GM12878 (cell line): Measurements from ENCODE around the gene TFR2. TPM values are rescaled to one million over a fixed set of nuclear protein-coding genes. Genes with fewer than 3 reads are reported as not detected.

Experiments used
- ATAC-seq: fragments of 200-7000 bp; cut with Tn5 transposase; 3 replicates; pipeline ENCODE4 v1.9.1; 2020; ENCODE audit warnings: mild to moderate bottlenecking, moderate library complexity
- BruUV-seq: library from RNA; stranded (reverse); fragments of 400-500 nt; replicated peaks from 2 replicates; lab custom pipeline; 2021; lab: Mats Ljungman, UMichigan
- CTCF ChIA-PET: fragments of 300-600 bp; sonication (Branson Sonifier 250); formaldehyde crosslinking; extraction: SDS; loops from one replicate; lab custom pipeline; 2021; ENCODE audit warnings: inconsistent platforms; lab: Yijun Ruan, JAX
- POLR2A ChIA-PET: fragments of 350-600 bp; formaldehyde crosslinking; extraction: SDS; loops from one replicate; lab custom pipeline; 2021; ENCODE audit warnings: inconsistent platforms; lab: Charles Lee
- RAD21 ChIA-PET: fragments of 300-600 bp; sonication (Branson Sonifier 250); formaldehyde crosslinking; loops from one replicate; lab custom pipeline; 2023; ENCODE audit warnings: antibody characterized with exemption; ENCODE audit not compliant: unreplicated experiment; lab: Charles Lee
- SMC1A ChIA-PET: fragments of 300-600 bp; sonication (Branson Sonifier 250); formaldehyde crosslinking; loops from one replicate; lab custom pipeline; 2023; ENCODE audit not compliant: unreplicated experiment, uncharacterized antibody; lab: Charles Lee
- DNase-seq: peaks from one replicate; pipeline ENCODE4 v3.0.0-alpha.2; 2011; ENCODE audit warnings: low read depth, low spot score
- FAIRE-seq: peaks from 3 replicates; lab custom pipeline; 2011; peaks lifted over from hg19 to GRCh38; lab: Jason Lieb, UNC
- H2AFZ ChIP-seq: 2 replicates; pipeline ENCODE4 v1.6.0; 2011; ENCODE audit warnings: low read depth, low read length, control low read depth; ENCODE audit not compliant: control insufficient read depth
- H3K27ac ChIP-seq: 2 replicates; pipeline ENCODE4 v1.5.1; 2011; ENCODE audit warnings: control low read depth; ENCODE audit not compliant: control insufficient read depth, insufficient read depth
- H3K27me3 ChIP-seq, 2 experiments: replicated peaks in 1 of 2; 2 replicates each; pipeline versions ENCODE4 v1.6.0 to v1.6.1; 2011; ENCODE audit warnings: low read length in 1 of 2; ENCODE audit not compliant: control insufficient read depth in 2 of 2, insufficient read depth in 2 of 2
- H3K36me3 ChIP-seq, 2 experiments: 2 replicates each; pipeline ENCODE4 v1.5.1; 2011; ENCODE audit warnings: low read length in 1 of 2; ENCODE audit not compliant: control insufficient read depth in 2 of 2, insufficient read depth in 2 of 2
- H3K4me1 ChIP-seq: 2 replicates; pipeline ENCODE4 v1.6.1; 2011; ENCODE audit warnings: mild to moderate bottlenecking, low read length, moderate library complexity, mixed read lengths; ENCODE audit not compliant: control insufficient read depth, insufficient read depth
- H3K4me2 ChIP-seq: 2 replicates; pipeline ENCODE4 v1.6.0; 2011; ENCODE audit warnings: control low read depth; ENCODE audit not compliant: control insufficient read depth, insufficient read depth
- H3K4me3 ChIP-seq: fragments of 200-600 bp; sonication (generic); 2 replicates; pipeline ENCODE4 v1.5.1; 2016
- H3K79me2 ChIP-seq: 2 replicates; pipeline ENCODE4 v1.6.0; 2011; ENCODE audit warnings: low read length; ENCODE audit not compliant: control insufficient read depth, insufficient read depth
- H3K9ac ChIP-seq: 2 replicates; pipeline ENCODE4 v1.8.0; 2011; ENCODE audit warnings: low read length, control low read depth, mixed read lengths; ENCODE audit not compliant: control insufficient read depth, insufficient read depth
- H3K9me3 ChIP-seq: replicated peaks from 3 replicates; pipeline ENCODE4 v1.5.1; 2011; ENCODE audit warnings: mild to moderate bottlenecking, low read length; ENCODE audit not compliant: control insufficient read depth, insufficient read depth
- H4K20me1 ChIP-seq: 2 replicates; pipeline ENCODE4 v1.6.0; 2011; ENCODE audit not compliant: control insufficient read depth, insufficient read depth
- CBX3 ChIP-seq: fragments of 200-600 bp; sonication (generic); IDR thresholded peaks from 2 replicates; pipeline ENCODE4 v1.6.1; 2016; ENCODE audit warnings: low read depth, borderline replicate concordance
- POLR2A ChIP-seq: IDR thresholded peaks from 2 replicates; pipeline ENCODE4 v1.6.1; 2011; ENCODE audit warnings: low read depth, mild to moderate bottlenecking, low read length
- POLR2AphosphoS2 ChIP-seq: IDR thresholded peaks from 2 replicates; pipeline ENCODE4 v1.6.1; 2011; ENCODE audit warnings: low read depth, mild to moderate bottlenecking, low read length, improper control_type of control experiment, moderate library complexity
- WGBS: methylation state at CpG from one replicate; pipeline ENCODE4 v1.1.6; 2016; ENCODE audit warnings: low lambda C conversion rate; ENCODE audit not compliant: insufficient replicate concordance, insufficient coverage; ENCODE audit errors: missing lambda C conversion rate; 5-methylcytosine and 5-hydroxymethylcytosine counted together
- in situ Hi-C: fragments of 300-500 bp; cut with MboI; formaldehyde crosslinking; loops from 9 replicates; pipeline ENCODE4 v1.14.3; 2018; ENCODE audit warnings: mixed read lengths
- intact Hi-C: fragments of 100-400 bp; cut with micrococcal nuclease; formaldehyde crosslinking; loops from one replicate; pipeline ENCODE4 v1.14.2; 2022; ENCODE audit not compliant: unreplicated experiment
- polyA plus RNA-seq, 11 experiments: library from polyadenylated mRNA; depleted of rRNA in 4 of 11; unstranded in 6 of 11; stranded (reverse) in 5 of 11; fragments of >200 nt; fragmentation: Nextera tagmentation in 4 of 11; fragmentation: Illumina TruSeq in 1 of 11; extraction: Ambion mirVana in 4 of 11; extraction: Trizol in 1 of 11; gene quantifications; 1 replicate in 1 of 11; 2 replicates in 10 of 11; pipeline versions ENCODE4 v1.2.1 to v1.2.3, GENCODE V29; 2011 to 2016; ENCODE audit warnings: inconsistent platforms in 2 of 11, missing spikeins in 2 of 11, low read depth in 1 of 11
- total RNA-seq, 4 experiments: library from RNA; depleted of rRNA in 3 of 4; stranded (reverse); fragments of >200 nt in 3 of 4; fragmentation: Illumina TruSeq in 1 of 4; extraction: Trizol in 1 of 4; gene quantifications; 2 replicates each; pipeline versions ENCODE4 v1.2.1 to v1.2.3, GENCODE V29; 2013 to 2021
- TF ChIP-seq, protein P1 (sequence below): fragments of 450-650 bp; IDR thresholded peaks from 2 replicates; pipeline ENCODE4 v1.6.1; 2016; ENCODE audit warnings: mild to moderate bottlenecking, moderate library complexity, borderline replicate concordance

The TFR2 gene
- total and polyA plus RNA-seq, 10 of the 15 experiments (the other 5 are each of a cell fraction or from before 2014, with no cell fraction given): 0.30 to 7.2 (median 1.8) TPM

DNA sequence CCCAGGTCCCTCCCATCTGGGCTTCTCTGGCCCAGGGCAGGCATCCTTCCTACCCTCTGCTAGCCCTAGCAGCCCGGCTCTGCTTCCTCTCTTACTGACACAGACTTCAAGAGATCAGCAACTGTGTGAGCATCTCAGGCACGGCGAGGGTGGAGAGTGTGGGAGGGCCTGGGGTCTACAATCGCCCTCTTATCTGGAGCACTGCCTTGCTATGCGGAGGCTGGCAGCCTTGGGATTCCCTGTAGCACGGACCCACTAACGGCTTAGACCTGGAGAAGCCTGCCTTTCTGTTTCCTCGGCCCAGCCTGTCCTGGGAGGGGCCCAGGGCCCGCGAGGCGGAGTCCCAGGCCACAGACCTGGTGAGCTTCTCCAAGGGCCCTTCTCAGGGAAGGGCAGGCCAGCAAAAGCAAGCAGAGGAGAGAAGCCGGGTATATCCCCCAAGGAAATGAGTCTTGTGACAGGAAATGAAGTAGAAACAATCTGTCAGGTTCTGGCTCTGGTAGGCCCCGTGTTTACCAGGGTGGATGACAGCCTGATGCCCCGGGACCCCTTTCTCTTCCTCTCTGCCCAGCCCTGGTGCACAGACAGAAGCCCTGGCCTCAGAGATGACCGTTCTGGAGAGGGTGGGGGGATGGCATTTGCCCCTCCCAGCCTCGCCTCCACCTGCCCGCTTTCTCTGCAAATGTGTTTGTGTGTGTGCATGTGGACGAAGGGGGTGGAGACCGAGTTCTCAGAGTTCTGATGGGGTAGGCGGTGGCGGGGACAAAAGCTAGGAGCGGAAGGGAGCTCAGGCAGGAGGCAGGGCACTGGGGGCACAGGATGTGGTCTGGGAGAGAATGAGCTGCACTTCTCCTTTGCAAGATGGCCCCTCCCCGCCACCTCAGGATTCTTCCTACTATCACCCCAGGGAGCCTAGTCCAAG is 58.0 kb downstream of the TFR2 start (continued):
- TF ChIP-seq, protein P1, sequence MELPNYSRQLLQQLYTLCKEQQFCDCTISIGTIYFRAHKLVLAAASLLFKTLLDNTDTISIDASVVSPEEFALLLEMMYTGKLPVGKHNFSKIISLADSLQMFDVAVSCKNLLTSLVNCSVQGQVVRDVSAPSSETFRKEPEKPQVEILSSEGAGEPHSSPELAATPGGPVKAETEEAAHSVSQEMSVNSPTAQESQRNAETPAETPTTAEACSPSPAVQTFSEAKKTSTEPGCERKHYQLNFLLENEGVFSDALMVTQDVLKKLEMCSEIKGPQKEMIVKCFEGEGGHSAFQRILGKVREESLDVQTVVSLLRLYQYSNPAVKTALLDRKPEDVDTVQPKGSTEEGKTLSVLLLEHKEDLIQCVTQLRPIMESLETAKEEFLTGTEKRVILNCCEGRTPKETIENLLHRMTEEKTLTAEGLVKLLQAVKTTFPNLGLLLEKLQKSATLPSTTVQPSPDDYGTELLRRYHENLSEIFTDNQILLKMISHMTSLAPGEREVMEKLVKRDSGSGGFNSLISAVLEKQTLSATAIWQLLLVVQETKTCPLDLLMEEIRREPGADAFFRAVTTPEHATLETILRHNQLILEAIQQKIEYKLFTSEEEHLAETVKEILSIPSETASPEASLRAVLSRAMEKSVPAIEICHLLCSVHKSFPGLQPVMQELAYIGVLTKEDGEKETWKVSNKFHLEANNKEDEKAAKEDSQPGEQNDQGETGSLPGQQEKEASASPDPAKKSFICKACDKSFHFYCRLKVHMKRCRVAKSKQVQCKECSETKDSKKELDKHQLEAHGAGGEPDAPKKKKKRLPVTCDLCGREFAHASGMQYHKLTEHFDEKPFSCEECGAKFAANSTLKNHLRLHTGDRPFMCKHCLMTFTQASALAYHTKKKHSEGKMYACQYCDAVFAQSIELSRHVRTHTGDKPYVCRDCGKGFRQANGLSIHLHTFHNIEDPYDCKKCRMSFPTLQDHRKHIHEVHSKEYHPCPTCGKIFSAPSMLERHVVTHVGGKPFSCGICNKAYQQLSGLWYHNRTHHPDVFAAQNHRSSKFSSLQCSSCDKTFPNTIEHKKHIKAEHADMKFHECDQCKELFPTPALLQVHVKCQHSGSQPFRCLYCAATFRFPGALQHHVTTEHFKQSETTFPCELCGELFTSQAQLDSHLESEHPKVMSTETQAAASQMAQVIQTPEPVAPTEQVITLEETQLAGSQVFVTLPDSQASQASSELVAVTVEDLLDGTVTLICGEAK: peak; percentile 70; the same call in 1 of the 2 replicates
- peak; percentile 57 for TF ChIP-seq POLR2A
- TF ChIP-seq POLR2AphosphoS2: no peak

DNA sequence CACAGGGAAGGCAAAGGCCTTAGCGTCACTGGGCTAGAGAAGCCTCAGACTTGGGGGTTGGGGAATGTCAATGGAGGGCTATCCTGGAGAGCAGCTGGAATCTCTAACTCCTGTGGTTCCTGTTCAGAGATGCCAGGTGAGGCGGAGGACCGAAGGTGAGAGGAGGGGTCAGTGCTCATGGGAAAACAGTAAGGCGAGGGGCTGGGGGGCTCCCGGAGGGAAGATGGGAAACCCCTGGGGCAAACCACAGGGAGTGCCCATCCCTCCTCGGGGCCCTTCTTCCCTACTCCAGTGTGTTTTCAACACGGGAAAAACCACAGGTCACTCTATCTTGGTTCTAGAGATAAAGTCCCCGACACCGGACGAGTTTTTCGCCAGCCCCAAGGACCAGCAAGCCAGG is 58.7 kb downstream of the TFR2 start:
- ChIA-PET CTCF (interaction anchor here (2.9 to 11.6 kb wide), 3 partner anchors 19 to 123 kb away, joined by 14 to 190 read pairs (median 41); partner anchors contain the start of genes GIGYF1 and POP7), SMC1A (interaction anchor here (1.0 to 4.6 kb wide), 3 partner anchors 17 to 108 kb away, joined by 3 to 19 read pairs (median 4); no protein-coding TSS in a partner anchor), RAD21 (interaction anchor here (1.1 to 4.2 kb wide), 3 partner anchors 18 to 113 kb away, joined by 3 to 21 read pairs (median 15); no protein-coding TSS in a partner anchor), POLR2A (interaction anchor here (2.0 to 4.3 kb wide), 2 partner anchors 19 to 35 kb away, joined by 5 to 47 read pairs; no protein-coding TSS in a partner anchor)
- TF ChIP-seq CBX3: no peak
- DNase-seq (no peak), FAIRE-seq (no peak), ATAC-seq (no peak)
- no peaks in the 10 kb centered on the region for H3K9me3 ChIP-seq
- 90% methylated on average over 10 of the region's 11 CpGs for WGBS
- no TSS peak for BruUV-seq
- no peaks in the 10 kb centered on the region for H3K27me3 ChIP-seq
- H3K9ac ChIP-seq: peak overlapping the region; percentile 85; the same call in 1 of the 2 replicates
- H2AFZ ChIP-seq: no peak overlapping the region
- in situ Hi-C loops (no loop called here), intact Hi-C loops (no loop called here)
- peaks cover 24% of the 10 kb centered on the region for H3K4me1 ChIP-seq
- no peaks in the 10 kb centered on the region for H4K20me1 ChIP-seq
- peaks cover 10 to 11% of the 10 kb centered on the region in 2 experiments for H3K36me3 ChIP-seq
- H3K4me3 ChIP-seq: peak overlapping the region; percentile 83; the same call in 1 of the 2 replicates
- H3K79me2 ChIP-seq: peaks cover 32% of the 10 kb centered on the region
- H3K4me2 ChIP-seq: peak overlapping the region; percentile 98
- peak overlapping the region; percentile 90; the same call in 1 of the 2 replicates for H3K27ac ChIP-seq
